ENCODE data around the gene CCDC158. TPM values are rescaled to one million over a fixed set of nuclear protein-coding genes. Genes with fewer than 3 reads are reported as not detected.
A peak's percentile ranks its signal among the peaks of the same experiment; 100 is the strongest.

CCDC158 gene
- total RNA-seq, 1 donor from 2014 or later: not detected

GRCh38 chr4:76311896-76312331 lies 109.0 kb downstream of the CCDC158 start:
- peaks cover 4% of the 10 kb centered on the region for H3K4me1 Mint-ChIP-seq (ENCODE audit: low read depth)
- peaks cover 27% of the 10 kb centered on the region for H3K27me3 Mint-ChIP-seq (ENCODE audit: insufficient read depth)
- intact Hi-C loops (cut with micrococcal nuclease): no loop called here
- no peaks in the 10 kb centered on the region for H3K36me3 Mint-ChIP-seq (ENCODE audit: low read depth)
- no peak for DNase-seq (ENCODE audit: low spot score)
- H3K9me3 Mint-ChIP-seq: peaks cover 15% of the 10 kb centered on the region
- no peak overlapping the region for H3K4me3 Mint-ChIP-seq
- no peak overlapping the region for H3K27ac Mint-ChIP-seq

GRCh38 chr4:76310683-76311082 lies 110.3 kb downstream of the CCDC158 start:
- intact Hi-C loops (cut with micrococcal nuclease): no loop called here
- H3K4me3 Mint-ChIP-seq: no peak overlapping the region
- peaks cover 5% of the 10 kb centered on the region for H3K4me1 Mint-ChIP-seq (ENCODE audit: low read depth)
- peaks cover 5% of the 10 kb centered on the region for H3K9me3 Mint-ChIP-seq
- no peaks in the 10 kb centered on the region for H3K36me3 Mint-ChIP-seq (ENCODE audit: low read depth)
- peaks cover 24% of the 10 kb centered on the region for H3K27me3 Mint-ChIP-seq (ENCODE audit: insufficient read depth)
- no peak overlapping the region for H3K27ac Mint-ChIP-seq
- DNase-seq (ENCODE audit: low spot score): no peak

GRCh38 chr4:76309939-76310550 lies 110.9 kb downstream of the CCDC158 start:
- no peak overlapping the region for H3K4me3 Mint-ChIP-seq
- peaks cover 22% of the 10 kb centered on the region for H3K27me3 Mint-ChIP-seq (ENCODE audit: insufficient read depth)
- no peak overlapping the region for H3K27ac Mint-ChIP-seq
- H3K36me3 Mint-ChIP-seq (ENCODE audit: low read depth): no peaks in the 10 kb centered on the region
- H3K9me3 Mint-ChIP-seq: no peaks in the 10 kb centered on the region
- peaks cover 12% of the 10 kb centered on the region for H3K4me1 Mint-ChIP-seq (ENCODE audit: low read depth)
- intact Hi-C loops (cut with micrococcal nuclease): loop anchor here (5.0 to 10.0 kb wide), 4 partner anchors 315 to 1555 kb away; partner anchors contain the start of genes CCNG2, MRPL1, RCHY1 and SDAD1
- no peak for DNase-seq (ENCODE audit: low spot score)

- Mint-ChIP-seq H3K4me3 (peak overlapping the region; percentile 51), H3K9me3 (no peaks in the 10 kb centered on the region), H3K27ac (no peak overlapping the region), H3K4me1 (ENCODE audit: low read depth) (peaks cover 27% of the 10 kb centered on the region), H3K27me3 (ENCODE audit: insufficient read depth) (peaks cover 22% of the 10 kb centered on the region), H3K36me3 (ENCODE audit: low read depth) (no peaks in the 10 kb centered on the region)
- no peak for DNase-seq (ENCODE audit: low spot score)
- intact Hi-C loops (cut with micrococcal nuclease): loop anchor here (5.0 to 10.0 kb wide), 4 partner anchors 314 to 1556 kb away; partner anchors contain the start of genes CCNG2, MRPL1, RCHY1 and SDAD1
These were observed 112.4 kb downstream of the CCDC158 start for GRCh38 chr4:76308548-76308947.

- H3K9me3 Mint-ChIP-seq: no peaks in the 10 kb centered on the region
- no peak overlapping the region for H3K27ac Mint-ChIP-seq
- peaks cover 20% of the 10 kb centered on the region for H3K27me3 Mint-ChIP-seq (ENCODE audit: insufficient read depth)
- no peaks in the 10 kb centered on the region for H3K36me3 Mint-ChIP-seq (ENCODE audit: low read depth)
- no peak for DNase-seq (ENCODE audit: low spot score)
- intact Hi-C loops (cut with micrococcal nuclease): loop anchor here (5.0 to 10.0 kb wide), 4 partner anchors 313 to 1557 kb away; partner anchors contain the start of genes CCNG2, MRPL1, RCHY1 and SDAD1
- peak overlapping the region; percentile 68 for H3K4me3 Mint-ChIP-seq
- peaks cover 34% of the 10 kb centered on the region for H3K4me1 Mint-ChIP-seq (ENCODE audit: low read depth)
These were observed 113.3 kb downstream of the CCDC158 start for GRCh38 chr4:76307660-76308014.

- intact Hi-C loops (cut with micrococcal nuclease): loop anchor here (1.0 to 10.0 kb wide), 5 partner anchors 312 to 1558 kb away; partner anchors contain the start of genes CCNG2, MRPL1, RCHY1 and SDAD1
- Mint-ChIP-seq H3K4me1 (ENCODE audit: low read depth) (peaks cover 39% of the 10 kb centered on the region), H3K27ac (no peak overlapping the region), H3K27me3 (ENCODE audit: insufficient read depth) (peaks cover 19% of the 10 kb centered on the region), H3K9me3 (no peaks in the 10 kb centered on the region), H3K4me3 (peak overlapping the region; percentile 68), H3K36me3 (ENCODE audit: low read depth) (no peaks in the 10 kb centered on the region)
- DNase-seq (ENCODE audit: low spot score): no peak
These were observed 113.9 kb downstream of the CCDC158 start for GRCh38 chr4:76306882-76307659.

- peaks cover 16% of the 10 kb centered on the region for H3K27me3 Mint-ChIP-seq (ENCODE audit: insufficient read depth)
- H3K27ac Mint-ChIP-seq: peak within 1 kb of the TSS; percentile 24
- no peaks in the 10 kb centered on the region for H3K9me3 Mint-ChIP-seq
- intact Hi-C loops (cut with micrococcal nuclease): loop anchor here (1.0 to 10.0 kb wide), 7 partner anchors 247 to 1559 kb away; partner anchors contain the start of genes CCNG2, MRPL1, RCHY1 and SDAD1
- peak; percentile 24 for DNase-seq (ENCODE audit: low spot score)
- H3K4me3 Mint-ChIP-seq: peak within 1 kb of the TSS; percentile 68
- H3K4me1 Mint-ChIP-seq (ENCODE audit: low read depth): peaks cover 48% of the 10 kb centered on the region
- peaks cover 2% of the 10 kb centered on the region for H3K36me3 Mint-ChIP-seq (ENCODE audit: low read depth)
These were observed 114.7 kb downstream of the CCDC158 start, which contains the start of gene STBD1 for GRCh38 chr4:76305971-76306881. STBD1 (plus strand) TSS chr4:76306733; CDS start chr4:76306770, 37 bp downstream.

GRCh38 chr4:76305033-76305687 lies 115.8 kb downstream of the CCDC158 start:
- peak overlapping the region; percentile 66 for H3K4me3 Mint-ChIP-seq
- H3K36me3 Mint-ChIP-seq (ENCODE audit: low read depth): peaks cover 4% of the 10 kb centered on the region
- H3K4me1 Mint-ChIP-seq (ENCODE audit: low read depth): peaks cover 58% of the 10 kb centered on the region
- H3K27ac Mint-ChIP-seq: peak overlapping the region; percentile 49
- peaks cover 13% of the 10 kb centered on the region for H3K27me3 Mint-ChIP-seq (ENCODE audit: insufficient read depth)
- intact Hi-C loops (cut with micrococcal nuclease): loop anchor here (1.0 to 10.0 kb wide), 6 partner anchors 246 to 1560 kb away; partner anchors contain the start of genes CCNG2, MRPL1, RCHY1 and SDAD1
- peak; percentile 20 for DNase-seq (ENCODE audit: low spot score)
- H3K9me3 Mint-ChIP-seq: no peaks in the 10 kb centered on the region

- Mint-ChIP-seq H3K36me3 (ENCODE audit: low read depth) (peaks cover 6% of the 10 kb centered on the region), H3K4me3 (no peak overlapping the region), H3K27me3 (ENCODE audit: insufficient read depth) (peaks cover 2% of the 10 kb centered on the region), H3K9me3 (peaks cover 10% of the 10 kb centered on the region), H3K4me1 (ENCODE audit: low read depth) (peaks cover 62% of the 10 kb centered on the region), H3K27ac (no peak overlapping the region)
- DNase-seq (ENCODE audit: low spot score): no peak
- intact Hi-C loops (cut with micrococcal nuclease): loop anchor here (5.0 to 10.0 kb wide), 7 partner anchors 51 to 1562 kb away; partner anchors contain the start of genes FAM47E, MRPL1, NAAA and RCHY1
These were observed 118.0 kb downstream of the CCDC158 start for GRCh38 chr4:76302826-76303438.

GRCh38 chr4:76301775-76302162 lies 119.2 kb downstream of the CCDC158 start:
- H3K4me3 Mint-ChIP-seq: peak overlapping the region; percentile 7
- peaks cover 2% of the 10 kb centered on the region for H3K27me3 Mint-ChIP-seq (ENCODE audit: insufficient read depth)
- peaks cover 6% of the 10 kb centered on the region for H3K36me3 Mint-ChIP-seq (ENCODE audit: low read depth)
- H3K4me1 Mint-ChIP-seq (ENCODE audit: low read depth): peaks cover 62% of the 10 kb centered on the region
- intact Hi-C loops (cut with micrococcal nuclease): loop anchor here (1.0 to 10.0 kb wide), 11 partner anchors 49 to 1563 kb away; partner anchors contain the start of genes FAM47E, MRPL1, NAAA and NUP54
- no peak for DNase-seq (ENCODE audit: low spot score)
- peaks cover 21% of the 10 kb centered on the region for H3K9me3 Mint-ChIP-seq
- no peak overlapping the region for H3K27ac Mint-ChIP-seq

GRCh38 chr4:76301068-76301774 lies 119.7 kb downstream of the CCDC158 start:
- Mint-ChIP-seq H3K36me3 (ENCODE audit: low read depth) (peaks cover 6% of the 10 kb centered on the region), H3K4me3 (peak overlapping the region; percentile 7), H3K9me3 (peaks cover 24% of the 10 kb centered on the region), H3K27me3 (ENCODE audit: insufficient read depth) (peaks cover 3% of the 10 kb centered on the region), H3K27ac (no peak overlapping the region), H3K4me1 (ENCODE audit: low read depth) (peaks cover 62% of the 10 kb centered on the region)
- intact Hi-C loops (cut with micrococcal nuclease): loop anchor here (1.0 to 10.0 kb wide), 11 partner anchors 49 to 1564 kb away; partner anchors contain the start of genes FAM47E, MRPL1, NAAA and NUP54
- DNase-seq (ENCODE audit: low spot score): peak; percentile 32
